ENCODE measurements around the gene TRIP13.

GRCh38 chr5:963673-964531 is 71.2 kb downstream of the TRIP13 start:
- TF ChIP-seq, protein P1, sequence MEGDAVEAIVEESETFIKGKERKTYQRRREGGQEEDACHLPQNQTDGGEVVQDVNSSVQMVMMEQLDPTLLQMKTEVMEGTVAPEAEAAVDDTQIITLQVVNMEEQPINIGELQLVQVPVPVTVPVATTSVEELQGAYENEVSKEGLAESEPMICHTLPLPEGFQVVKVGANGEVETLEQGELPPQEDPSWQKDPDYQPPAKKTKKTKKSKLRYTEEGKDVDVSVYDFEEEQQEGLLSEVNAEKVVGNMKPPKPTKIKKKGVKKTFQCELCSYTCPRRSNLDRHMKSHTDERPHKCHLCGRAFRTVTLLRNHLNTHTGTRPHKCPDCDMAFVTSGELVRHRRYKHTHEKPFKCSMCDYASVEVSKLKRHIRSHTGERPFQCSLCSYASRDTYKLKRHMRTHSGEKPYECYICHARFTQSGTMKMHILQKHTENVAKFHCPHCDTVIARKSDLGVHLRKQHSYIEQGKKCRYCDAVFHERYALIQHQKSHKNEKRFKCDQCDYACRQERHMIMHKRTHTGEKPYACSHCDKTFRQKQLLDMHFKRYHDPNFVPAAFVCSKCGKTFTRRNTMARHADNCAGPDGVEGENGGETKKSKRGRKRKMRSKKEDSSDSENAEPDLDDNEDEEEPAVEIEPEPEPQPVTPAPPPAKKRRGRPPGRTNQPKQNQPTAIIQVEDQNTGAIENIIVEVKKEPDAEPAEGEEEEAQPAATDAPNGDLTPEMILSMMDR (IDR thresholded peaks at IDR 0.05), result no peak
- TF ChIP-seq POLR2A (IDR thresholded peaks at IDR 0.05), result no peak

All from right lobe of liver (tissue), 4 donors.